NCI-H146 treated with DMSO at 0.1 percent for 48 hours (cell line): Measurements from ENCODE around the gene JUP.
A peak's percentile ranks its signal among the peaks of the same experiment; 100 is the strongest.

Experiments
- DNase-seq: peaks from one replicate; lab custom pipeline; 2025; ENCODE audit not compliant: unreplicated experiment; lab: John Stamatoyannopoulos, UW

The JUP gene

GRCh38 chr17:41724476-41725050, 61.9 kb downstream of the JUP start:
- DNase-seq, result peak; percentile 72

GRCh38 chr17:41723801-41724475, 62.6 kb downstream of the JUP start:
- no peak for DNase-seq

GRCh38 chr17:41722231-41722630, 64.3 kb downstream of the JUP start:
- no peak for DNase-seq

- DNase-seq, result no peak
These were observed 68.2 kb downstream of the JUP start for GRCh38 chr17:41718287-41718645.

- DNase-seq, result no peak
These were observed 68.9 kb downstream of the JUP start for GRCh38 chr17:41717408-41718286.

- no peak for DNase-seq
These were observed 74.7 kb downstream of the JUP start, which contains the start of gene GAST for GRCh38 chr17:41711669-41712400. TSS of gene GAST (plus strand) at chr17:41712331. CDS start at chr17:41715437, 3,106 bp downstream.

GRCh38 chr17:41710472-41711090, 75.9 kb downstream of the JUP start:
- DNase-seq, result peak; percentile 40

- DNase-seq, result no peak
These were observed 78.5 kb downstream of the JUP start for GRCh38 chr17:41707803-41708669.

- DNase-seq, result no peak
These were observed 81.1 kb downstream of the JUP start for GRCh38 chr17:41705271-41705991.
